OCI-LY1 (cell line): ENCODE measurements around the gene MAGEB17.

Experiments
- CTCF ChIP-seq: fragments of 200-600 bp; sonication (generic), shearing (Covaris generic); IDR thresholded peaks from 2 replicates; pipeline ENCODE4 v1.5.1; 2017; ENCODE audit warnings: mild to moderate bottlenecking, antibody characterized with exemption, low read length, moderate library complexity, mixed read lengths
- EZH2 ChIP-seq: fragments of 200-600 bp; sonication (generic), shearing (Covaris generic); IDR thresholded peaks from 2 replicates; pipeline ENCODE4 v1.8.0; 2017; ENCODE audit warnings: borderline replicate concordance, mixed run types, mild to moderate bottlenecking, antibody characterized with exemption, low read length, moderate library complexity, mixed read lengths

DNA sequence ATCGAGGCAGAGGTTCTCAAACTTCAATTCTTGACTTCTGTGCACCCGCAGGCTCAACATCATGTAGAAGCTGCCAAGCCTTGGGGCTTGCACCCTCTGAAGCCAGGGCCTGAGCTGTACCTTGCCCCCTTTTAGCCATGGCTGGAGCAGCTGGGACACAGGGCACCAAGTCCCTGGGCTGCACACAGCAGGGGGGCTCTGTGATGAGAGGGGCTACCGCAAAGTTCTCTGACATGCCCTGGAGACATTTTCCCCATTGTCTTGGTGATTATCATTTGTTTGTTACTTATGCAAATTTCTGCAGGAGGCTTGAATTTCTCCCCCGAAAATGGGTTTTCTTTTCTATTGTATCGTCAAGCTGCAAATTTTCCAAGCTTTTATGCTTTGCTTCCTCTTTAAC, 4.9 kb upstream of the MAGEB17 start:
- TF ChIP-seq CTCF = no peak
- TF ChIP-seq EZH2 = no peak
